NCI-H128 (cell line): ENCODE data around the gene MMP1.

Experiments
- DNase-seq: peaks from one replicate; lab custom pipeline; 2025; ENCODE audit not compliant: unreplicated experiment; lab: John Stamatoyannopoulos, UW

The MMP1 gene

GRCh38 chr11:102798012-102798746 lies at the start of gene MMP1:
TSS of gene MMP1 (minus strand) at chr11:102798160. CDS start at chr11:102798092, 68 bp downstream.
- DNase-seq, result no peak

- DNase-seq, result no peak
These were observed 48.3 kb upstream of the MMP1 start for GRCh38 chr11:102846292-102846691.

GRCh38 chr11:102843489-102843888 lies 45.5 kb upstream of the MMP1 start, which contains the start of gene MMP3:
TSS of gene MMP3 (minus strand) at chr11:102843609. CDS start at chr11:102843546, 63 bp downstream.
- DNase-seq, result no peak

- no peak for DNase-seq
These were observed 45.0 kb upstream of the MMP1 start for GRCh38 chr11:102842930-102843329.

- peak; percentile 49 for DNase-seq
These were observed 42.1 kb upstream of the MMP1 start for GRCh38 chr11:102840018-102840417.

DNA sequence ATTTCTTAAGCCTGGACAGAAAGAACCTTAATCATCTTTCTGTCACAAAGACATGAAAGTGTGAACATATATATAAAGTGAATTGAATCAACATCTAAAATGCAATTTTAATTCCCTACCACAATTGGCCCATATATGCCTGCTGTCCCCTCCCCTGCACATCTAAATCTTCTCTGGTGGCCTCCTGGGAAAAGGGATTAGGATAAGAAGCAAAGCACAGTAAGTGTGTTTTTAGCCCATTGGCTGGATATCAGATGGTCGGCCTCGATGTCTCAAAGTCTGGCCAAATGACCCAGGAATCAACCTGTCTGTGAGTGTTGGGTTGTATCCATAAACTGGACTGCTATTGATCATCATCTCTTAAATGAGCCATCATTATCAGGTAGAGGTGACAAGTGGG lies 39.7 kb upstream of the MMP1 start:
- DNase-seq, result no peak

- no peak for DNase-seq
These were observed 39.2 kb upstream of the MMP1 start for GRCh38 chr11:102837156-102837555.

GRCh38 chr11:102836290-102836875 lies 38.4 kb upstream of the MMP1 start:
- DNase-seq, result peak; percentile 26

- DNase-seq, result no peak
These were observed 35.8 kb upstream of the MMP1 start for GRCh38 chr11:102833731-102834130.

- no peak for DNase-seq
These were observed 34.7 kb upstream of the MMP1 start for GRCh38 chr11:102832612-102833011.

DNA sequence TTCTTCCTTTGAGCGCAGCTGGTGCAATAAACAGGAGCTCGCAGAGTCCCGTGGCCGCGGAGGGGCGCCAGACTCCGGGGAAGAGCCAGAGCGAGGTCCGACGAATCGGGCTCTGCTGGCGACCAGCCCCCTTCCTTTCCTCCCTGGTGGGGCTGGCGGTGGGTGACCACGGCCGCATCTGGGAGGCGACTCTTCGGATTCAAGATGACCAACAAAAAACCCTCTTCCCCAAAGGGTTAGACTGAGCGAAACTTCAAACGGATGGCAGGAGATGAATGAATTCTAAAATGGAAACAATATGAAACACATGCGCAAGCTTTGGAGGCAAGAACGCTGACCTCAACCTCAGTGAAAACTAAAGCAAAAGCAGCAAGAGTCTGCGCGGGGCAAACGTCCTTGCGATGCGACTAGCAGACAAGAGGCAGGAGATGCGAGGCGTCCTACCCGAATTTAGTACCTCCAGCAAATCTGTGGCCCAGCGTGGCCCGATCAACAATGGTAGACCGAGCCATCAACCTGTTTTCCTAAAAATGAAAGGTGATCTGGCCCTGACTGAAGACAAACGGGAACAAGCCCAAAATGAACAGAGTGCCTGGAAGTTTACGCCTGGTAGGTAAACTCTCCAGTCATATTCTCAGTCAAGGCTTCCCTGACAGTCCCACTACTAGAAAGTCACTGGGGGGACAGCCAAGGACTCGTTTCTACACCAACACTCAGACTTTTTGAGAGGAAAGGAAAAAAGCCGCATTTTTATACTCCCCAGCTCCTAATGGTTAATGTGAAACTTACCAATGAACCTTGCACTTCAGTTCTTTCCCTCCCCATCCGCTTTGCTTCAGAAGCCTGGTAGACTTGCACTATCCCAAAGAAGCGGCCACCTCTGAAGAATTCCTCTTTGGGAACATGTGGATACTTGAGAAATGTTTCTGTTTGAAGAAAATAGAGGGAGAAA lies 33.8 kb upstream of the MMP1 start:
- no peak for DNase-seq

DNA sequence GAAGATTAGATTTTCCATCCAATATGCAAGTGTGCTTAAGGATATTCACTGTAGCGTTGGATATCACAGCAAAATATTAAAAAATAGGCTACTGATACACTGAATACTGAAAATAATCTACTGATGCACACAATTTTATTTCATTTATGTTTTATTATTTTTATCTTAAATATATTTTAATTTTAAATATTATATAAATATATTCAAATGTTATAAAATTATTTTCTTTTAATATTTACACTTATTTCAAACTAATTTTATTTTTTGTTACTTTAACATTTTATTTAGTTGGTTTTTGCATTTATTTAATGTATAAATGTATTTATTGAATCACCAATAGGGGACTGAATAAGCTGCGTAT lies 33.1 kb upstream of the MMP1 start:
- no peak for DNase-seq

- DNase-seq, result no peak
These were observed 32.2 kb upstream of the MMP1 start for GRCh38 chr11:102830001-102830727.

DNA sequence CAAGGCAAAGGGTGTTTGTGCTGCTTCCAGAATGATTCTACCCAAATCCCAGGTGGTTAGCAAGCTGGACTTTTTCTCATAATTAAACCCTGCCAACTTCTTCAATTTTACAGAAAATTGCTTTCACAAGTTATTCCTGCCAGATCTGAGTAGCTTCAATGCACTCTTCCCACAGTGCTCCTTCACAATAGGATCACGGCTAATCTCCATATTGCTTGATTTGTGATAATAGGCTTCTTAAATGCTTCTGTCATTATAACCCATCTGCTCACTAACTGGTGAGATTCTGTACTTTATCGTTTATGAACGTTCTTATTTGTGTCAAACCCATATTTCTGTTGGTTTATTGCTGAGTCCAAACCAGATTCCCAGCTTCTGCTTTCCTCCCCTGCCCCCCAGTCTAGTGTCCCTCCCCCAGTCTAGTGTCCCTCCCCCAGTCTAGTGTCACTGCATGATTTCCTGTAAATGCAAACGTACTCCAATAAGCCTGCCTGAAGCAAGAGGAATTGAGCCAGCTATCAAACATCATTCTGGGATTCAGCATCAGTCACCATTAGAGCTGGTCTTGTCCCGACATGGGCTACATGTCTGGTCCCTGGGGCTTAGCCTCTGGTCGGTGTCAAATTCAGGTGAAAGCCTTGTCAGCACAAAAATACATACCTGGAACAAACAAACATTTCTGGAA lies 31.5 kb upstream of the MMP1 start:
- DNase-seq, result no peak

- DNase-seq, result no peak
These were observed 26.6 kb upstream of the MMP1 start for GRCh38 chr11:102824556-102824955.

DNA sequence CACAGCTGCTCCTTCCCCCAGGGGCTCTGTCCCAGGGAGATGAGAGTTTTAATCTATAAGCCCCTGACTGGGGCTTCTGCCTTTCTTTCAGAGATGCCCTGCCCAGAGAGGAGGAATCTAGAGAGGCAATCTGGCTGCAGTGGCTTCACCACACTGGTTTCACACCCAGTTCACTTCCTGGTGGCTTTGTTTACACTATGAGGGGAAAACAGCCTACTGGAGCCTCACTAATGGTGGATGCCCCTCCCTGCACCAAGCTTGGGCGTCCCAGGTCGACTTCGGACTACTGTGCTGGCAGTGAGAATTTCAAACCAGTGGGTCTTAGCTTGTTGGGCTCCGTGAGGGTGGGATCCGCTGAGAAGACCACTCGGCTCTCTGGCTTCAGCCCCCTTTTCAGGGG lies 21.5 kb upstream of the MMP1 start:
- no peak for DNase-seq

GRCh38 chr11:102813484-102813883 lies 15.5 kb upstream of the MMP1 start:
- no peak for DNase-seq

GRCh38 chr11:102812188-102812587 lies 14.2 kb upstream of the MMP1 start:
- no peak for DNase-seq

GRCh38 chr11:102810950-102811660 lies 13.1 kb upstream of the MMP1 start:
- no peak for DNase-seq

GRCh38 chr11:102809971-102810370 lies 12.0 kb upstream of the MMP1 start:
- DNase-seq, result no peak
